Endothelial cell of umbilical vein (primary cell): Measurements from ENCODE around the gene B4GALNT3.

Experiments used
- POLR2A ChIP-seq: IDR thresholded peaks from 2 replicates; pipeline ENCODE4 v1.6.1; 2012; ENCODE audit warnings: low read depth, mild to moderate bottlenecking, control low read depth, low read length
- TF ChIP-seq, protein P1 (sequence below), 2 donors: IDR thresholded peaks; 1 replicate in 1 of 2; 2 replicates in 1 of 2; pipeline ENCODE4 v1.5.1; 2011; ENCODE audit warnings: low read length in 2 of 2, mild to moderate bottlenecking in 2 of 2, moderate library complexity in 2 of 2, control low read depth in 1 of 2, inconsistent platforms in 1 of 2, low read depth in 1 of 2; ENCODE audit not compliant: insufficient read depth in 1 of 2; ENCODE audit errors: extremely low read depth in 1 of 2

GRCh38 chr12:550473-551260, 90.9 kb downstream of the B4GALNT3 start:
- no peak for TF ChIP-seq POLR2A
- TF ChIP-seq, protein P1, sequence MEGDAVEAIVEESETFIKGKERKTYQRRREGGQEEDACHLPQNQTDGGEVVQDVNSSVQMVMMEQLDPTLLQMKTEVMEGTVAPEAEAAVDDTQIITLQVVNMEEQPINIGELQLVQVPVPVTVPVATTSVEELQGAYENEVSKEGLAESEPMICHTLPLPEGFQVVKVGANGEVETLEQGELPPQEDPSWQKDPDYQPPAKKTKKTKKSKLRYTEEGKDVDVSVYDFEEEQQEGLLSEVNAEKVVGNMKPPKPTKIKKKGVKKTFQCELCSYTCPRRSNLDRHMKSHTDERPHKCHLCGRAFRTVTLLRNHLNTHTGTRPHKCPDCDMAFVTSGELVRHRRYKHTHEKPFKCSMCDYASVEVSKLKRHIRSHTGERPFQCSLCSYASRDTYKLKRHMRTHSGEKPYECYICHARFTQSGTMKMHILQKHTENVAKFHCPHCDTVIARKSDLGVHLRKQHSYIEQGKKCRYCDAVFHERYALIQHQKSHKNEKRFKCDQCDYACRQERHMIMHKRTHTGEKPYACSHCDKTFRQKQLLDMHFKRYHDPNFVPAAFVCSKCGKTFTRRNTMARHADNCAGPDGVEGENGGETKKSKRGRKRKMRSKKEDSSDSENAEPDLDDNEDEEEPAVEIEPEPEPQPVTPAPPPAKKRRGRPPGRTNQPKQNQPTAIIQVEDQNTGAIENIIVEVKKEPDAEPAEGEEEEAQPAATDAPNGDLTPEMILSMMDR (IDR thresholded peaks at IDR 0.05; ENCODE audit: extremely low read depth in 1 of 2, insufficient read depth in 1 of 2, low read depth in 1 of 2, low read length in 2 of 2), result no peak
